Astrocyte (in vitro differentiated cells and primary cell): ENCODE measurements around the gene ASB6. TPM values are rescaled to one million over a fixed set of nuclear protein-coding genes. Genes with fewer than 3 reads are reported as not detected.

Source experiments
- DNase-seq: peaks from one replicate; pipeline ENCODE4 v3.0.0-alpha.2; 2010; ENCODE audit warnings: low read depth
- FAIRE-seq: peaks from 2 replicates; lab custom pipeline; 2011; peaks lifted over from hg19 to GRCh38; lab: Jason Lieb, UNC
- H2AFZ ChIP-seq: 2 replicates; pipeline ENCODE4 v1.6.0; 2012; ENCODE audit warnings: low read depth, low read length, inconsistent platforms
- H3K27ac ChIP-seq: 2 replicates; pipeline ENCODE4 v1.5.1; 2011; ENCODE audit warnings: low read depth, low read length, inconsistent platforms
- H3K27me3 ChIP-seq: 2 replicates; pipeline ENCODE4 v1.6.0; 2011; ENCODE audit warnings: low read length, inconsistent platforms; ENCODE audit not compliant: insufficient read depth
- H3K36me3 ChIP-seq: 2 replicates; pipeline ENCODE4 v1.5.1; 2011; ENCODE audit warnings: low read length, inconsistent platforms; ENCODE audit not compliant: insufficient read depth
- H3K4me1 ChIP-seq: 2 replicates; pipeline ENCODE4 v1.5.1; 2011; ENCODE audit warnings: low read length, inconsistent platforms; ENCODE audit not compliant: insufficient read depth
- H3K4me2 ChIP-seq: 2 replicates; pipeline ENCODE4 v1.6.0; 2012; ENCODE audit warnings: low read length, inconsistent platforms
- H3K4me3 ChIP-seq: 2 replicates; pipeline ENCODE4 v1.5.1; 2011; ENCODE audit warnings: low read depth, mild to moderate bottlenecking, low read length, inconsistent platforms; ENCODE audit not compliant: insufficient read depth
- H3K79me2 ChIP-seq: 2 replicates; pipeline ENCODE4 v1.6.0; 2012; ENCODE audit warnings: mild to moderate bottlenecking, low read length, inconsistent platforms; ENCODE audit not compliant: insufficient read depth
- H3K9ac ChIP-seq: 2 replicates; pipeline ENCODE4 v1.6.0; 2012; ENCODE audit warnings: mild to moderate bottlenecking, low read length, inconsistent platforms
- H3K9me3 ChIP-seq: 2 replicates; pipeline ENCODE4 v1.5.1; 2012; ENCODE audit warnings: low read depth, mild to moderate bottlenecking, low read length, inconsistent platforms; ENCODE audit not compliant: insufficient read depth
- H4K20me1 ChIP-seq: 2 replicates; pipeline ENCODE4 v1.6.0; 2012; ENCODE audit warnings: low read length, inconsistent platforms; ENCODE audit not compliant: insufficient read depth
- H3K27ac Mint-ChIP-seq: one replicate; pipeline ENCODE4 v1.8.0; 2021; ENCODE audit warnings: mild to moderate bottlenecking, mixed read lengths; ENCODE audit not compliant: unreplicated experiment
- H3K27me3 Mint-ChIP-seq: one replicate; pipeline ENCODE4 v1.8.0; 2021; ENCODE audit warnings: low read depth, mixed read lengths; ENCODE audit not compliant: unreplicated experiment
- H3K36me3 Mint-ChIP-seq: one replicate; pipeline ENCODE4 v1.8.0; 2021; ENCODE audit warnings: low read depth, mixed read lengths; ENCODE audit not compliant: unreplicated experiment
- H3K4me1 Mint-ChIP-seq: one replicate; pipeline ENCODE4 v1.8.0; 2021; ENCODE audit warnings: low read depth, mixed read lengths; ENCODE audit not compliant: unreplicated experiment
- H3K4me3 Mint-ChIP-seq: one replicate; pipeline ENCODE4 v1.8.0; 2021; ENCODE audit warnings: mild to moderate bottlenecking, moderate library complexity, mixed read lengths; ENCODE audit not compliant: unreplicated experiment
- H3K9me3 Mint-ChIP-seq: one replicate; pipeline ENCODE4 v1.8.0; 2021; ENCODE audit warnings: mild to moderate bottlenecking, mixed read lengths; ENCODE audit not compliant: unreplicated experiment
- CTCF ChIP-seq: IDR thresholded peaks from 2 replicates; pipeline ENCODE4 v1.5.1; 2011; ENCODE audit warnings: low read depth, mild to moderate bottlenecking, inconsistent platforms, low read length, moderate library complexity; ENCODE audit not compliant: insufficient read depth
- EZH2 ChIP-seq: IDR thresholded peaks from 2 replicates; pipeline ENCODE4 v1.6.1; 2012; ENCODE audit warnings: mild to moderate bottlenecking, low read length, inconsistent platforms; ENCODE audit not compliant: insufficient read depth
- total RNA-seq: library from RNA; stranded (reverse); gene quantifications from 2 replicates; pipeline ENCODE4 v1.2.1, GENCODE V29; 2021

ASB6 gene
- total RNA-seq, 1 donor from 2014 or later: 24.3 TPM

- Histone ChIP-seq H3K4me3 (no peak overlapping the region), H3K9me3 (no peaks in the 10 kb centered on the region), H2AFZ (no peak overlapping the region), H3K27me3 (peaks cover 22% of the 10 kb centered on the region), H3K4me2 (no peak overlapping the region), H3K9ac (no peak overlapping the region), H3K27ac (no peak overlapping the region), H3K79me2 (no peaks in the 10 kb centered on the region), H3K4me1 (peaks cover 10% of the 10 kb centered on the region), H4K20me1 (peaks cover 3% of the 10 kb centered on the region), H3K36me3 (no peaks in the 10 kb centered on the region)
- Mint-ChIP-seq H3K36me3 (no peaks in the 10 kb centered on the region), H3K4me1 (no peaks in the 10 kb centered on the region), H3K27me3 (peaks cover 37% of the 10 kb centered on the region), H3K9me3 (no peaks in the 10 kb centered on the region), H3K27ac (no peak overlapping the region), H3K4me3 (no peak overlapping the region)
- no peak for DNase-seq
- TF ChIP-seq CTCF: no peak
- TF ChIP-seq EZH2: no peak
- FAIRE-seq: no peak
Observed at GRCh38 chr9:129671519-129671918, 29.6 kb upstream of the ASB6 start.

GRCh38 chr9:129671065-129671464 is 29.1 kb upstream of the ASB6 start:
- Histone ChIP-seq H3K4me3 (no peak overlapping the region), H2AFZ (no peak overlapping the region), H3K27ac (no peak overlapping the region), H3K9ac (no peak overlapping the region), H3K9me3 (no peaks in the 10 kb centered on the region), H3K4me1 (peaks cover 10% of the 10 kb centered on the region), H3K79me2 (no peaks in the 10 kb centered on the region), H3K36me3 (no peaks in the 10 kb centered on the region), H3K4me2 (no peak overlapping the region), H3K27me3 (peaks cover 18% of the 10 kb centered on the region), H4K20me1 (peaks cover 3% of the 10 kb centered on the region)
- H3K36me3 Mint-ChIP-seq: no peaks in the 10 kb centered on the region
- H3K9me3 Mint-ChIP-seq: no peaks in the 10 kb centered on the region
- FAIRE-seq (no peak), DNase-seq (no peak)
- H3K27ac Mint-ChIP-seq: no peak overlapping the region
- TF ChIP-seq CTCF (no peak), EZH2 (no peak)
- peaks cover 32% of the 10 kb centered on the region for H3K27me3 Mint-ChIP-seq
- no peaks in the 10 kb centered on the region for H3K4me1 Mint-ChIP-seq
- H3K4me3 Mint-ChIP-seq: no peak overlapping the region

- no peaks in the 10 kb centered on the region for H3K9me3 ChIP-seq
- Mint-ChIP-seq H3K9me3 (no peaks in the 10 kb centered on the region), H3K4me1 (no peaks in the 10 kb centered on the region), H3K27ac (no peak overlapping the region), H3K27me3 (peaks cover 32% of the 10 kb centered on the region), H3K4me3 (no peak overlapping the region), H3K36me3 (no peaks in the 10 kb centered on the region)
- no peak for TF ChIP-seq EZH2
- no peak for TF ChIP-seq CTCF
- H3K4me2 ChIP-seq: no peak overlapping the region
- H3K9ac ChIP-seq: no peak overlapping the region
- H3K27ac ChIP-seq: no peak overlapping the region
- H3K4me1 ChIP-seq: peaks cover 10% of the 10 kb centered on the region
- H3K79me2 ChIP-seq: no peaks in the 10 kb centered on the region
- peaks cover 3% of the 10 kb centered on the region for H4K20me1 ChIP-seq
- no peak overlapping the region for H3K4me3 ChIP-seq
- no peaks in the 10 kb centered on the region for H3K36me3 ChIP-seq
- no peak overlapping the region for H2AFZ ChIP-seq
- peaks cover 10% of the 10 kb centered on the region for H3K27me3 ChIP-seq
- DNase-seq (no peak), FAIRE-seq (peak; percentile 75)
Observed at GRCh38 chr9:129669946-129670345, 28.0 kb upstream of the ASB6 start.
